ENCODE results near the gene SPOCK2. TPM values are rescaled to one million over a fixed set of nuclear protein-coding genes. Genes with fewer than 3 reads are reported as not detected.
A peak's percentile ranks its signal among the peaks of the same experiment; 100 is the strongest.

Gene SPOCK2
- total RNA-seq, 1 donor, result under 0.01 TPM

DNA sequence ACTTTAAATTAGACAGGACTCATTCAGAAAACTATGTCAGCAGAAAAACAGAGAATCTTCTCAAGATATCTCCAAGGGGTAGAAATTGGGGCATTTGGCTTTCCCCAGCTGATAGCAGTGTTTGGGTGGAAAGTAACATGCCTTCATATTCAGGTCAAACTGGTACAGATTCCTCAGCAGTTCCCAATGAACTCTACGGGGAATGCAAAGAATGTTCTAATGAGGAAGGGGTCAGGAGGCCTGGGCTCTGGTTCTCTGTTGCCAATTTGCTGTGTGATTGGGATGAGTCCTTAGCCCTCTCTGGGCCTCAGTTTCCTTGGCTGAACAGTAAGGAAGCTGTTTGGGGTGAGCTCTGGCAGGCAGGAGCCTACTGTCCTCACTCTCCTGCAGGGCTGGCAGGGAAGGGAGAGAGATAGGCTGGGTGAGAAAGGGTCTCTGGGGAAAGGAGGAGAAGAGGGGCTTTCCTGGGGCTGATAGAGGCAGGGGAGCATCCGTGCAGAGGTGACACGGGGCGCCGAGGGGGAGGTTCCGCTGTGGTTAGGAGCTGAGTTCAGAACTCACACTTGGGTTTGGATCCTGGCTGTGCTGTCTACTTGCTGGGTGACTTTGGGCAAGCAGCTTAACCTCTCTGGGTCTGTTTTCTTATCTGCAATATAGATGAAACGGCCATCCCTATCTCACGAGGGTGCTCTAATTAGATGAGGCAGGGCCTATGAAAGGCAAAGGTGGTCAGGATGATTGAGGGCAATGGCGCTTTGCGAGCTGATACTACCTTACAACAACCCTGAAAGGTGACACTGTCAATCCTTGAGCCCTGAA is 45.1 kb downstream of the SPOCK2 start:
- DNase-seq (ENCODE audit: low read depth), result no peak
- H3K4me3 ChIP-seq (ENCODE audit: low read depth, low read length), result no peak overlapping the region
- no peak for TF ChIP-seq CTCF (IDR thresholded peaks at IDR 0.05; ENCODE audit: insufficient read depth, low read depth, low read length)

- DNase-seq (ENCODE audit: low read depth), result no peak
- no peak overlapping the region for H3K4me3 ChIP-seq (ENCODE audit: low read depth, low read length)
- no peak for TF ChIP-seq CTCF (IDR thresholded peaks at IDR 0.05; ENCODE audit: insufficient read depth, low read depth, low read length)
Observed at GRCh38 chr10:72041491-72041890, 46.9 kb downstream of the SPOCK2 start.

GRCh38 chr10:72039377-72039776 is 49.0 kb downstream of the SPOCK2 start:
- TF ChIP-seq CTCF (IDR thresholded peaks at IDR 0.05; ENCODE audit: insufficient read depth, low read depth, low read length), result no peak
- no peak for DNase-seq (ENCODE audit: low read depth)
- H3K4me3 ChIP-seq (ENCODE audit: low read depth, low read length), result no peak overlapping the region

GRCh38 chr10:72038458-72039001 is 49.8 kb downstream of the SPOCK2 start:
- H3K4me3 ChIP-seq (ENCODE audit: low read depth, low read length), result no peak overlapping the region
- no peak for TF ChIP-seq CTCF (IDR thresholded peaks at IDR 0.05; ENCODE audit: insufficient read depth, low read depth, low read length)
- DNase-seq (ENCODE audit: low read depth), result peak; percentile 46

GRCh38 chr10:72037811-72038210 is 50.5 kb downstream of the SPOCK2 start:
- no peak for DNase-seq (ENCODE audit: low read depth)
- no peak for TF ChIP-seq CTCF (IDR thresholded peaks at IDR 0.05; ENCODE audit: insufficient read depth, low read depth, low read length)

DNA sequence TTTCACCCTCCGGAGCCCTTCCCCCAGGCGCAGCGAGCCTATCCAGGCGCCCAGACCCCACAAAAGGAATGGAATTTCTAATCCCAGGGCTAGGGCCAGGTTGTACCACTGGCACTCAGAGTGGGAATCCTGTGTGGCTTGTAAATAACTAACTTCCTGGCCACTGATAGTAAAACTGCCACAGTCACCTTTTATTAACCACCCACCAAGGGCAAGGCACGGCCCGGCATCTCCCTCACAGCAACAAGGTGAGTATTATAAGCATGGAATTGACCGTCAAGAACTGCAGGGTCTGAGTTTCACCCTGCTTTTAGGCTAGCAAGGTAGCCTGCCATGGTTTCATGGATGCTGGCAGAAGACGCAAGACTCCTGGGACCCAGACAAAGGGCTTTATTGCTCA is 51.1 kb downstream of the SPOCK2 start:
- DNase-seq (ENCODE audit: low read depth), result no peak
- TF ChIP-seq CTCF (IDR thresholded peaks at IDR 0.05; ENCODE audit: insufficient read depth, low read depth, low read length), result no peak
- no peak overlapping the region for H3K4me3 ChIP-seq (ENCODE audit: low read depth, low read length)

More at GRCh38 chr10:72037811-72038210, 50.5 kb downstream of the SPOCK2 start:
- H3K4me3 ChIP-seq (ENCODE audit: low read depth, low read length), result no peak overlapping the region
